Nephron progenitor cell (in vitro differentiated cells): ENCODE data around the gene LGALS14.

ENCODE experiments used
- DNase-seq: peaks from one replicate; pipeline ENCODE4 v3.0.0; 2021
- H3K27ac Mint-ChIP-seq: 2 replicates; pipeline ENCODE4 v1.8.0; 2021; ENCODE audit warnings: mild to moderate bottlenecking, moderate library complexity, mixed read lengths
- H3K27me3 Mint-ChIP-seq: 2 replicates; pipeline ENCODE4 v1.8.0; 2021; ENCODE audit warnings: mild to moderate bottlenecking, low read depth, mixed read lengths; ENCODE audit not compliant: poor library complexity
- H3K36me3 Mint-ChIP-seq: 2 replicates; pipeline ENCODE4 v1.8.0; 2021; ENCODE audit warnings: low read depth, mixed read lengths
- H3K4me1 Mint-ChIP-seq: 2 replicates; pipeline ENCODE4 v1.8.0; 2021; ENCODE audit warnings: mixed read lengths
- H3K4me3 Mint-ChIP-seq: 2 replicates; pipeline ENCODE4 v1.8.0; 2021; ENCODE audit warnings: mild to moderate bottlenecking, moderate library complexity, mixed read lengths
- H3K9me3 Mint-ChIP-seq: 2 replicates; pipeline ENCODE4 v1.8.0; 2021; ENCODE audit warnings: mild to moderate bottlenecking, moderate library complexity, mixed read lengths
- TF ChIP-seq, protein P1 (sequence below): fragments of 200-600 bp; sonication (generic); IDR thresholded peaks from 2 replicates; pipeline ENCODE4 v1.5.0; 2021; ENCODE audit warnings: antibody characterized with exemption

Gene LGALS14

DNA sequence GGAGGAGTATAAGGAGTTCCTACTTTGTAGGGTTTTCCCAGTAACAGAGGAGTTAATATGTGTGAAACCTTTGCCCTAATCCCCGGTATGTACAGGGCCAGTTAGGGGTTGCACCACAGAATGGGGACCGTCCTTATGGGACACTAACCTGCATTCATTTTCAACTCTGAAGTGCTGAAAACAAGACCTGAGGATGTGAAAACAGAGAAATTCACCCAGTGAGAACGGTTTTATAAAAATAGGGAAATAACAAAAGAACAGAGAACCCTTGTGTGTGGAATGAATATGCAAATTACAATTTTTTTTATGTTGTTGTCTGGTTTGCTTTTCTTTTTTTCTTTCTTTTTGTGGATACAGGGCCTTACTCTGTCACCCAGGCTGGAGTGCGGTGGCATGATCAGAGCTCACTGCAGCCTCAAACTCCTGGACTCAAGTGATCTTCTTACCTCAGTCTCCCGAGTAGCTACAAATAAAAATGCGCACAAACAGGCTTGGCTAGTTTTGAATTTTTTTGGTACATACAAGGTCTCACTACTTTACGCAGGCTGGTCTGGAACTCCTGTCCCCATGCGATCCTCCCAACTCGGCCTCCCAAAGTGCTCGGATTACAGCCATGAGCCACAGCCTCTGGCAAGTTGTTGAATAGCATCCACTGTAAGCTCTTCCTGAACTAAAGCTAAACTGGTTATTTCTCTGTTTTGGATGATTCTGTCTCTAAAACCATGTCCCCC, 23.0 kb downstream of the LGALS14 start:
- Mint-ChIP-seq H3K9me3 (no peaks in the 10 kb centered on the region), H3K27me3 (peaks cover 41% of the 10 kb centered on the region), H3K4me3 (no peak overlapping the region), H3K27ac (no peak overlapping the region), H3K4me1 (no peaks in the 10 kb centered on the region), H3K36me3 (no peaks in the 10 kb centered on the region)
- TF ChIP-seq, protein P1, sequence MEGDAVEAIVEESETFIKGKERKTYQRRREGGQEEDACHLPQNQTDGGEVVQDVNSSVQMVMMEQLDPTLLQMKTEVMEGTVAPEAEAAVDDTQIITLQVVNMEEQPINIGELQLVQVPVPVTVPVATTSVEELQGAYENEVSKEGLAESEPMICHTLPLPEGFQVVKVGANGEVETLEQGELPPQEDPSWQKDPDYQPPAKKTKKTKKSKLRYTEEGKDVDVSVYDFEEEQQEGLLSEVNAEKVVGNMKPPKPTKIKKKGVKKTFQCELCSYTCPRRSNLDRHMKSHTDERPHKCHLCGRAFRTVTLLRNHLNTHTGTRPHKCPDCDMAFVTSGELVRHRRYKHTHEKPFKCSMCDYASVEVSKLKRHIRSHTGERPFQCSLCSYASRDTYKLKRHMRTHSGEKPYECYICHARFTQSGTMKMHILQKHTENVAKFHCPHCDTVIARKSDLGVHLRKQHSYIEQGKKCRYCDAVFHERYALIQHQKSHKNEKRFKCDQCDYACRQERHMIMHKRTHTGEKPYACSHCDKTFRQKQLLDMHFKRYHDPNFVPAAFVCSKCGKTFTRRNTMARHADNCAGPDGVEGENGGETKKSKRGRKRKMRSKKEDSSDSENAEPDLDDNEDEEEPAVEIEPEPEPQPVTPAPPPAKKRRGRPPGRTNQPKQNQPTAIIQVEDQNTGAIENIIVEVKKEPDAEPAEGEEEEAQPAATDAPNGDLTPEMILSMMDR: no peak
- no peak for DNase-seq

DNA sequence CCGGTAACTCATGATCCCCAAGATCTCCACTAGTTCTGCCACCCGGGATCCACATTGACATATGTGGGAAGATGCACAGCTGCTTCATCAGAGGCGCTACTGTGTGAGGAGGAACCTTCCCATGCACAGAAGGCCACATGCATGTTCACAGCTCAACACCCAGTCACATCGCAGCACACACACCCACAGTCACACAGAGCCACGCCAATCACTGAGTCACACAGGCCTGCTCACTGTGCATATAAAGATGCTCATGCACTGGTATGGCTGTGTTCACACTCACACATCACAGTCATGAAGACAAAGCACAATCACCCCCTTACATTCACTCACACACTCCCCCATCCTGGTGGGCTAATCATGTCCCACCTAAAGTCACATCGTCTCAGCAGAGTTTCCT, 23.8 kb downstream of the LGALS14 start:
- TF ChIP-seq, protein P1: no peak
- no peaks in the 10 kb centered on the region for H3K4me1 Mint-ChIP-seq
- peaks cover under 1% of the 10 kb centered on the region for H3K9me3 Mint-ChIP-seq
- H3K27ac Mint-ChIP-seq: no peak overlapping the region
- peaks cover 34% of the 10 kb centered on the region for H3K27me3 Mint-ChIP-seq
- H3K4me3 Mint-ChIP-seq: no peak overlapping the region
- no peaks in the 10 kb centered on the region for H3K36me3 Mint-ChIP-seq
- DNase-seq: no peak

DNA sequence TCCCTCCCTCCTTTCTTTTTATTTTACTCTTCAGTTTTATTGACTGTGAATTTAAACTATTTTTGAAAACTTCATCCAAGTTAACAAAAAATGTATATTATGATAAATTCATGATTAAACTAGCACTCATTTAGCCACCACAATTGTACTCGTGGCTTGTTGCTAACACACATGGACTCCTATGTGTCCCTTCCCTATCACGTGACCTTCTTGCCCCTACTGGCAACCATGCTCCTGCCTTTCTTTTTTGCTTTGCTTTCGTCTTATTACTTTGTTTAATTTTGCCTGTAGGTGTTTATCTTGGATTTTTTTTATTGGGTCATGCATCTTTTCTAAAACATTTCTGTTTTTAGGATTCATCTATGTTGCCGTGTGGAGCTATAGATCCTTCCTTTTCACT, 25.3 kb downstream of the LGALS14 start:
- Mint-ChIP-seq H3K27ac (no peak overlapping the region), H3K9me3 (peaks cover 2% of the 10 kb centered on the region), H3K27me3 (peaks cover 27% of the 10 kb centered on the region)

DNA sequence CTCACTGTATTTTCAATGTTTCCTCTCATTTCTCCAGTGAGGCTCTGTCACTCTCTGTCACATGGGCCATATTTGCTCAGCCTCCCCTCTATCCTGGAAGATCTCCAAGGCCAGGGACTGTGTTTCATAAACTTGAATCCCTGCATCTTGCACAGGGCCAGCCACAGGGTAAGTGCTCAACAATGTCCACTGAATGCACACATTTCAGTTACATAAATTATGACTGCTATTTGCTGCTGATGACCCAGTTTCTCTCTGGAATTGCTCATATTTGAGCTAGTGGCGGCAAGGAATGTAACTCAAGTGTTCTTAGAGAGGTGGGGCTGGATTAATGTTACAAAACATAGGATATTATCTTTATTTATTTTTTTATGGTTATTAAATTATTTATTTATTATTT, 27.4 kb downstream of the LGALS14 start:
- H3K27me3 Mint-ChIP-seq: peaks cover 19% of the 10 kb centered on the region
- TF ChIP-seq, protein P1: no peak
- H3K27ac Mint-ChIP-seq: no peak overlapping the region

More for the DNA sequence above, 25.3 kb downstream of the LGALS14 start:
- TF ChIP-seq, protein P1: no peak
- Mint-ChIP-seq H3K4me3 (no peak overlapping the region), H3K36me3 (no peaks in the 10 kb centered on the region), H3K4me1 (no peaks in the 10 kb centered on the region)
- no peak for DNase-seq

DNA sequence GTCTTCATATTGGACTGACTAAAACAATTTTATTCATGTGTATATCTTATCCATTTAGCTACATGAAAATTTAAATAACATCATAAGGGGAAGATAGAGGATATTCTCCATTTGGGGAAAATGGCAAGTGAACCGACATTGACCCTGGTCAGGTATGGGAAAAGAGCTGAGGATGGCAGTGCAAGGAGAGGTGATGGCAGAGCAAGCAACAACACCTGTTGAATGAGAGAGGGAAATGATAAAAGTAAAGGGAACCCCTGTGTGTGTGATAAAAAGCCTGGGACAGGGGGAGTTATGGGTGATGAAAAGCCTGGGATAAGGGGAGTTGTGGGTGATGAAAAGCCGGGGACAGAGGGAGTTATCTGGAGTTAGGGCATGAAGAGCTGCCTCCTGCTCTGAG, 29.6 kb downstream of the LGALS14 start:
- DNase-seq: no peak
- no peak overlapping the region for H3K27ac Mint-ChIP-seq
- H3K4me1 Mint-ChIP-seq: no peaks in the 10 kb centered on the region
- no peak overlapping the region for H3K4me3 Mint-ChIP-seq
- H3K27me3 Mint-ChIP-seq: peaks cover 30% of the 10 kb centered on the region
- TF ChIP-seq, protein P1: no peak
- H3K9me3 Mint-ChIP-seq: peaks cover 2% of the 10 kb centered on the region
- H3K36me3 Mint-ChIP-seq: no peaks in the 10 kb centered on the region

More for the DNA sequence above, 27.4 kb downstream of the LGALS14 start:
- Mint-ChIP-seq H3K9me3 (peaks cover 2% of the 10 kb centered on the region), H3K4me1 (no peaks in the 10 kb centered on the region), H3K4me3 (no peak overlapping the region), H3K36me3 (no peaks in the 10 kb centered on the region)
- no peak for DNase-seq

DNA sequence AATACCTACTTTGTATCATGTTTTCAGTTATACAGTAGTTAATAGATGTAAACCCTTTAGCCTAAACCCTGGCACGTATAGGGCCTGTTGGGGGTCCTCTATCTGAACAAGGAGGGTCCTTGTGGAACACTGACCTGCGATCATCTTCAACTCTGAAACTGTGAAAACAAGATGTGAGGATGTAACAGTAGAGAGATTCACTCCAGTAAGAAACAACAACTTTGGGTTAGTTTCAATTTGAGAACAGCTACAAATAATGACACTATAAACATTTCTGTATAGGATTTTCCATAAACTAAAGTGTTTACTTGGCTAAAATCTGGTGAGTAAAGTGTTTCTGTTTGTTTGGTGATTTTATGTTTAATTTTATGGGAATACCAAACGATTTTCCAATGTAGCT, 31.4 kb downstream of the LGALS14 start:
- TF ChIP-seq, protein P1: no peak
- peaks cover 38% of the 10 kb centered on the region for H3K27me3 Mint-ChIP-seq

More for the DNA sequence above, 31.4 kb downstream of the LGALS14 start:
- Mint-ChIP-seq H3K4me3 (no peak overlapping the region), H3K4me1 (no peaks in the 10 kb centered on the region), H3K9me3 (peaks cover 2% of the 10 kb centered on the region), H3K36me3 (no peaks in the 10 kb centered on the region), H3K27ac (no peak overlapping the region)
- DNase-seq: no peak
